Right ventricle myocardium inferior (tissue), 1 donor: ENCODE measurements around the gene MKNK1. TPM values are rescaled to one million over a fixed set of nuclear protein-coding genes. Genes with fewer than 3 reads are reported as not detected.

Source experiments
- ATAC-seq: fragments of 200-7000 bp; cut with Tn5 transposase; one replicate; pipeline ENCODE4 v1.9.1; 2020; ENCODE audit warnings: mild to moderate bottlenecking, moderate library complexity
- DNase-seq: peaks from one replicate; pipeline ENCODE4 v3.0.0; 2021; ENCODE audit errors: missing footprints
- intact Hi-C: fragments of 100-400 bp; cut with DNase I; formaldehyde crosslinking; loops from one replicate; pipeline ENCODE4 v1.11.0; 2022
- total RNA-seq: library from RNA; stranded (reverse); fragmentation: NEBNext Ultra II Directional; extraction: Animal tissue kit (Norgen Biotek cat#: 25700); gene quantifications from one replicate; pipeline ENCODE4 v1.2.1, GENCODE V29; 2021
- donor health status: DM: no; HTN: yes; CAD: no; lungs with severe emphysema.

MKNK1 gene
- total RNA-seq, 1 donor from 2014 or later, result 39.8 TPM

DNA sequence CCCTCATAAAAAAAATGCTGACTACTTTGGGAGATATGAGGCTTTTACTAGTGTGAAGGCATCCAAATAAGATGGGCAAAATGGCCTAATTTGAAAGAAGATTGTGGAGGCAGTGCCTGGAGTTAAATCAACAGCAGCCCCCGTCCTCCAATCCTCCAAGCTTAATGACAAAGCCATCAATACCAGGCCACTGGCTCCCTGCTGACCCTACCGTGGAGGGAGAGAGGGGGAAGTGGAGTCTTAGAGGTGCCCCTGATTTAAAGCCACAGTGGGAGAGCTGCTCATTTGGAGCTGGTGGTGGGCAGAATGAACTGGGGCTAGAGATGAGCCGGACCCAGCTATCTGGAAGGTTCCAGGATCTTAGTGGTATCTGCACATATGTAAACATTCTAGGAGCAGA, 28.3 kb downstream of the MKNK1 start:
- intact Hi-C loops, result no loop called here
- DNase-seq (no peak), ATAC-seq (no peak)

DNA sequence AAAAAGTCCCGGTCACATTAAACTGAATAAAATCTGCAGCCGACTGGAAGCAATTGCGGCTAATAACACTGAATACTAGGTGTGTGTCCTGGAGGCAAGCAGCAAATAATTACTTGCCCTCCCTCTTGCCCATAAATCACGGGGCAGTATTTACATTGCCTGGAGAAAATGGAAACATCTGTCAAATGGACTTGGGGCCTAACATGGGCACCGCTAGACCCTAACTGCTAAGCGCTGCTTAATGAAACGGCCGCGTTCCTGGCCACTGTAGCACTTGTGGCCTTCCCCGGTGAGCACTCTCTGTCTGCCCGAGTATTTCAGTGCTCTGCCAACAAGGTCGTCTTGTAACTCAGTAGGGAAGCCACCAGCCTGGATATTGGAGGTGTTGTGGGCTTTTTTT, 28.8 kb downstream of the MKNK1 start:
- no peak for ATAC-seq

DNA sequence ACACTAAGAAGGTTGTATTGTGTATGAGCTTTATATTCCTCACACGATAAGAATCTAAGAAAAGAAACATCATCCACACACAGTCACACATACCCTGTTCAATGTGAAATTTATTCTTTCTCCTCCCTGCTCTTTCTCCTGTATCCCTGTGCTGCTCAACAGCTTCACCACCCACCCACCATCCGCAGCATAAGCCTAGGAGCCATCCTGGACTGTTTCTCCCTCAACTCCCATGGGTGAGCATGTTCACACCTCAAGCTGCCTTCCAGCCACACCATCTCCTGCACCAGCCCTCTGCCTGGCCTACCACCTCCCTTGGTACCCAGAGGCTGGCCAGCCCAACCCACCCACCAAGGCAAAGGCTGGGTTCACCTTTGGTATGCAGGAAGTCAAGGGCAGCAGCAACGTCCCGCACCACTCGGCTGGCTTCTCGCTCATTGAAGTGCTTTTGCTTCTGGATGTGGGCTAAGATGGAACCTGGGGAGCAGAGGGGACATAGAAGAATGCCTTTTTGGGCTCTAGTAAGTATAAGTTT, 32.3 kb downstream of the MKNK1 start:
- intact Hi-C loops, result no loop called here
- DNase-seq (no peak), ATAC-seq (no peak)

More for the DNA sequence above, 28.8 kb downstream of the MKNK1 start:
- intact Hi-C loops, result no loop called here
- DNase-seq, result no peak

DNA sequence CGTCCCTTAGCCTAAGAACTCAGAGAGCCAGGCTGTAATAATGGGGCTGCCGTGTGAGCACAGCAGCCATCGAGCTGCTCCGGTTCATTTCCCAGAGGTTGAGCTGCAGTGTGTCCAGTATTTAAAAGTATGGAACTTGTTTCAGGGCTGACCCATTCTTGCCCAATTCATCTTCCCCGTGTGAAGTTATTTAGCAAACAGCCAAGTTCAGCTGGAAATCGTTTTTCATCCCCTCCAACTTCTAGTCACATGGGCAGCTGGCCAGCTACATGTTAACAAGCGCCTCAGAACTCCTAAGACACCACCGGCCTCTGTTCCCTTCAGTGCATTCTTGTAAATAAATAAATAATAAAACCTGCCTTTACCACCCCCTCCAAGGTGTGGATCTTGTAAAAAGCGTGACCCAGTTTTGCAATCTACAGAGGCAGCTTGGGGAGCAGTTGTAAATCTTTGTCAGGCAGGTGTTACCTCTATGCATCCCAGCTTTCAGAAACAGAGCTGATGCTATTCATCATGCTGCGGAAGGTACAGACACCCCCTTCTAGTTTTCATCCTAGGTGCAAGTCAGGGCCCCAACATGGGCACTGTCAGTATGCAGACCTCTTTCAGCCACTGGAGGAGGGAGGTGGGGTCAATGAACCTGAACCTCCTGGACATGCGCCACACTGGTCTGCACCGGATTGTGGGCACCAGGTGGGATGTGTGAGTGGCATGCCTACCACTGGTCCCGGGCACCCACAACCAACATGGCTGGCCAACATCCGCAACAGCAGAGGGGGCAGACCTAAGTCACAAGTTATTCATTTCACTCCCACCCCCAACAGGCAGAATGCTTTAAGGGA, 34.0 kb downstream of the MKNK1 start:
- ATAC-seq, result no peak
- intact Hi-C loops, result no loop called here
- DNase-seq, result no peak

DNA sequence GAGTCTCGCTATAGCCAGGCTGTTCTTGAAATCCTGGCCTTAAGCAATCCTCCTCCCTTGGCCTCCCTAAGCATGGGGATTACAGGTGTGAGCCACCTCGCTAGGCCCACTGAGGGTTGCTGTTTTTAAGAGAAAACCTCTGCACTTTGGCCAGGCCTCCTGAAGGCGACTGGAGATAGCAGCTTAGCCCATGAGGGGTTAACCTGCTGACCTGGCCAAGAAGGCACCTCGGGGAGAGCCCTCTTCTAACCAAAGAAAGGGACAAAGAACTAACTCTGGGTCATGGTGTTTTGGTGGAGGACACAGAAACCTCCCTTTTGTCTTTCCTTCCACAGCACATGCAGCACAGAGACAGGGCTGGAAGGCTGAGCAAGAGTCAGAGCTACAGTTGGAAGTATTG, 35.0 kb downstream of the MKNK1 start:
- no peak for DNase-seq
- no peak for ATAC-seq
- intact Hi-C loops, result no loop called here

DNA sequence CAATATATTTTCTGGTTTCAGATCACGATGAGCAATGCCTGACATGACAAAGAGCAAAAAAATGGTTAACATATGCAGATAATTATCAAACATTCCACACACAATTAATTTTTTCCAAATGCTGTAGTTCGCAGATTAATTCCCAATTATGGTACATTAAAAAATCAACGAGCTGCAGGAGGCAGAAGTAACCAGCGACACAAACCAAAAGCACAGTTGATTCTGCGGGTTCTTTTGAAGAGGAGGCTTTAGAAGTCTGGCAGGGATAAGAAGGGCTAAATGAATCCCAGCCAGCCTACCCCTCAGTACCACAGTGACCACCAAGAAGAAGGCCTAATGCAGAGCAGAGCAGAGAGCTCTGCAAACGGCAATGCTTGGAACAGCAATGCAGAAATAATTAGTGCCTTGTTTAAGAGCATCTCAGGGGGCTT, 35.6 kb downstream of the MKNK1 start:
- intact Hi-C loops, result no loop called here
- DNase-seq, result no peak
- no peak for ATAC-seq

DNA sequence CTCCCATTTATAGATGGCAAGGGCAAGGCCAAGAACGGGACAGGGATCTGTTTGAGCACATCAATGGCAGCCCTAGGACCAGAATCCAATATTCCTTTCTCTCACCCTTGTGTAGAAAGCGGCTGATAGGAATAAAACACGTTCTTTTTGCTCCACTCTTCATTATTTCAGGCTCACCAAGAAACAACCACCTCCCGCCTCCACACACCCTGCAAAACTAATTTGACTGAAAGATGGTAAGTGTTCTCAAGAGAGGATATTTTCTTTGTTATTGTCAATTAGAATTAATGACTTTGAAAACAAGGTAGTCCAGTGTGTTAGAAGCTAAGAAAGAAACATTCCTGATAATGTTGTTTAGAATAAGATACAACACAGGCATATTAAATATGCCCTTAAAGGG, 40.7 kb downstream of the MKNK1 start:
- ATAC-seq (no peak), DNase-seq (no peak)
- intact Hi-C loops, result no loop called here

DNA sequence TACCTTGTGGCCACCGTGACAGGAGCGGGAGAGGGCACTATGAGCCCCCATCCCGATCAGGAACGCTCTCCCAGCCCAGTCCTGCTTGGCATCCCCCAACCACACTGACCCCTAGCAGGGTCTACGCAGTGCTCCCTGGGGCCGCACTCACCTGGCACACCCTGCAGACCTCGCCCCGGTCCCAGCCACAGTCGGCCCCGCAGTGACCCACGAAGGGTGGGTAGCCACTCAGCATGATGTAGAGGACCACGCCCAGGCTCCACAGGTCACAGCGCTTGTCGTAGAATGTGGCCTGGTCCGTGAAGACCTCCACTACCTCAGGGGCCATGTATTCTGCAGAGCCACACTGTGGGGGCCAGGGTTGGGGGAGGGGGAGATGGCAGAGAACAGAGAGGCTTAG, 41.6 kb downstream of the MKNK1 start:
- intact Hi-C loops, result no loop called here
- no peak for DNase-seq
- no peak for ATAC-seq

DNA sequence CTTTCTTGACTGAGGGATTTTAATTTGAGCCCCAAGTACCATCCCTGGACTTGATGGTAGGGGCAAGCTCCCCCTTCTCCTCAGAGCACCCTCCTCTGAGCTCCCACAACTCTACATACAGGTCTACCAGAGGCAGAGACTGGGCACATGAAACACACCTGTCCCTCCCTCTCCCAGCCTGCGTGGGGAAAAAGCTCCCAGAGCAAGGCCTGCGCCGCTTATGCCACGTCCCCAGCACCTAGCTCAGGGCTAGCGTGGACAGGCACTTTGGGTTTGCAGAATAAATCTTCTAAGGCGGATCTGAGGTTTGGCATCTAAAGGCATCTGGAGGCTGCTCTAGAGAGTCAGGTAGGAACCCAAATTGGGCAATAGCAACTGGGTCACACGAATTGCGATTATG, 45.1 kb downstream of the MKNK1 start:
- no peak for ATAC-seq
- intact Hi-C loops, result no loop called here
- no peak for DNase-seq

DNA sequence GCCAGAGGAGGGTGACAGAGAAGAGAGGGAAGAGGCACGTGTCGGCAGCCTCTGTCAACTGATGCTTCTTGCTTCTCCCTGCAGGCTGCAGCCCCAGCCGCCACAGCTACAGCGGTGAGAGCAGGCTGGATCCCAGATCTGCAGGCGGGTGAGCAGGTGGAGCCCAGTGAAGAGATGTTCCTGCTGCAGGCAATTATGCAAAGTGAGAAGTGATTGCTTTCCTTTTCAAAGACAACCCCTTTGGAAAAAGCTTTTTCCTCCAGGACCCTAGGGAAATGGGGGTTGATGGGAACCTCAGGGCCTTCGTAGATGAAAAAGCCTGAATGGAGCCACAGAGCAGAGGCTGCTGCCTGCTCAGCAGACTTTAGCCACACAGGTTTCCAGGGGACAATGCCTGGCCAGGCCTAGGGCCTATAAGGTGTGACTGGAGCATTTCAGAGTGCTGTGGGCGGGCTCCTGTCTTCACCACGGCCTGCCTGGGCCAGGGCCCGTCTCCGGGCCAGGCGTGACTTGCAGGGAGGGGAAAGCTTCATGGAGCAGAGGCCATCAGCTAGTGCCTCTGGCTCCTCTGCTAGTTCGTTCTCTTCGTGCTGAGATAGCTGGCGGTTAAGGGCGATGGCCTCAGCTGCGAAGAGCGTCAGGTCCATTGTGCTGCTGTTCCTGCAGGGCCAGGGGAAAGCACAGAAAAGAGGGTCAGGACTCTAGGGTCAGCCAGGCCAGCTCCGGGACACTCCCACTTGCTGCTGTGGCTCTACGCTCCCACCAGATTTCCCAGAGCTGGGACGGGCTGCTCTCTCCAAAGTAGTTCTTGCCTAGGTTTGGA, 45.7 kb downstream of the MKNK1 start:
- no peak for DNase-seq
- intact Hi-C loops, result no loop called here
- ATAC-seq, result no peak

DNA sequence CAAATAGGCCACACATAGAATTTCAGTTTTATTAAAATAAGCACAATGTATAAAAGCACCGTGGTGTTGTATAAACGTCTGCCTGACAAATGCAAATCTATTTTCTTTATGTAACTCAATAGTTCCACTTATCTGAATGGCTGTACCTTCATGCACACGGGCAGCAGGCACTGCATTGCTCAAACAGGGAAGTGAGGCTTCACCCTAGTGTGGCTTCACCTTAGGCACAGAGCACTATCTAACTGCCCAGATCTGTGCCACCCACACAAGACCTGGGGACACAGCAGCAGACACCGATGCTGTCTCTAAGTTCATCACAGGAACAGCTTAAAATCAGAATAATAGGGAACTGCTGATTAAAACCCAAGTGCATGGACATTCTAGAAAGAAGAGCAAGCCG, 46.7 kb downstream of the MKNK1 start:
- no peak for ATAC-seq
- intact Hi-C loops, result no loop called here

DNA sequence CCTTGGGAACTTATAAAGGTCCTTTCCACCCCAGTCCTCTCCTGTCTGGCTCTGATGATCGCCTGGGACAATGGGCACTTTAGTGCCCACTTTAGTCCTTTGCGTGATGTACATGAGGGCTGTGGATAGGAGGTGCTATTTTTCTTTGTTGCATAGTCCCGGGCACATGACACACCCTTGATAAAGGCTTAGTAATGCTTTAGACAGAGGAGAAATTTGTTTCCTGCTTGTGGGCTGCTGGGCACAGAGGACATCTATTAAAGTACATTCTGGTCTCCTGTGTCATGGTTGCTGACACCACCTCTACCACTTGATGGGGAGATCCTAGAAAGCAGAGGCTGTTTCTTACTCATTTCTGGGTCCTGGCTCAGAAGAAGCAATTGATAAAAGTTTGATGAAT, 47.2 kb downstream of the MKNK1 start:
- intact Hi-C loops, result no loop called here
- DNase-seq, result no peak
- ATAC-seq, result no peak

More for the DNA sequence above, 46.7 kb downstream of the MKNK1 start:
- DNase-seq, result no peak

DNA sequence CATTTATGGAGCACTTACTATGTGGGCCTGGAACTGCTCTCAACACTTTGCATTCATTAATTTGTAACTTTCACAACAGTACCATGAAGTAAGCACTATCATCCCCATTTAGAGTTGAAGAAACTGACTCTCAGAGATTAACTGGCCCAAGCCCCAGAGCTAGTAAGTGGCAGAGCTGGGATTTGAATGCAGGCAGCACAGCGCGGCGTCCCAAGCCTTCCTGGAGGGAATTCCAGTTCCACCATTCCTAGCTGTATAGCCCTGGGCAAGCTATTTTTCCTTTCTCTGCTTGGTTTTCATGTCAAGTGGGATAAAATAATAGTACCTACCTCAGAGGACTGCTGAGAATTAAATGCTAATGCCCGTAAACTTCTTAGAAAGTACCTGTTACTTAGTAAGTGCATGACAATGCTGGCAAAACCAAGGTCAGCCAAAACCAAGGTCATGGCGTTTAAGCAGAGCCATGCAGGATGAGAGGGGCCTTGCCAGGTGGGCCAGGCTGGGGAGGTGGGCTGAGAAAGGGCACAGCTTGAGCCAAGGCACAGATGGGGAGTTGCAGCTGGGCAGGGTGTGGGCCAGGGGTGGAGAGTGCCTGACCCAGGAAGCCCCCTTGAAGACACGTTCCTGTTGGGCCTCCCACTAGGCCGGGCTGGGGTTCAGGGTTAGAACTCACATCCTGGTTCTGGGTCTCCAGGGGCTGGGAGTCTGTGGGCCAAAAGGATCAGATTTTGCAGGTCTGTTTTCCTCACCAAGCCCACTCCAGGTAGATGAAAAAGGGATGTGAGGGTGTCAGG, 48.0 kb downstream of the MKNK1 start:
- intact Hi-C loops, result no loop called here
- ATAC-seq, result no peak
- DNase-seq, result no peak

DNA sequence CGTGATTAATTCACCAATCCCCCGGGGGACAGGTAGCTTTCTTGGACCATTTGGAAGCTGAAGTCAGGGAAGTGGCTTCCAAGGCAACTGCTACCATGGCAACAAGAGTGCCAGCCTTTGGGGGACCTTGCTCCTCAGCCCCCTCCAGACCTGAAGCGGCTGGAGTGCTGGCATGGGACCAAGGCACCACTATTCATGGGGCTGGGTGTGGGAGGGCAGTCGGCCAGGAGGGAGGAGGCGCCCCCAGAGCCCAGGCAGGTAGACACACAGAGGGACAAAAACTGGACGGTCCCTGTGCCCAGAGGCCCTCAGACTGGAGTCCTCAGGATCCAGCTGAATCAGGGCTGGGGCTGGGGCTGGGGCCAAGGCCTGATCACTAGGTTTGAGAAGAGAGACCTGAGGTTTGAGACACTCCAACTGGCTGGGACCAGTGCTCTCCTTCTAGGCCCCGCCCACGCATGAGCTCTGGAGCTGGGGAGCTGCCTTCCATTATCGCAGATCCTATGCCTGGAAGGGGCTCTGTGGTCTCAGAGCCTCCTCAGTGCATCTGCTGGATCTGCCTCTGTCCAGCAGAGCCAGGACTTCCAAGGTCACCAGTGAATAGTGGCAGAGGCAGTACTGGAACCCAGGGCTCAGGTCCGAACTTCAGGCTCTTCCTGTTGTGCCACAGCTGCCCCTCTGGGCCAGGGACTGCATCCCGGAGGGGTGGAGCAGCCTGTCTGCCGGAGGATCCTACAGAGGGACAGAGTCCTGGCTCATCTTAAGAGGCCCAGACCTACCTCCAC, 49.3 kb downstream of the MKNK1 start:
- ATAC-seq (no peak), DNase-seq (no peak)
- intact Hi-C loops, result no loop called here

DNA sequence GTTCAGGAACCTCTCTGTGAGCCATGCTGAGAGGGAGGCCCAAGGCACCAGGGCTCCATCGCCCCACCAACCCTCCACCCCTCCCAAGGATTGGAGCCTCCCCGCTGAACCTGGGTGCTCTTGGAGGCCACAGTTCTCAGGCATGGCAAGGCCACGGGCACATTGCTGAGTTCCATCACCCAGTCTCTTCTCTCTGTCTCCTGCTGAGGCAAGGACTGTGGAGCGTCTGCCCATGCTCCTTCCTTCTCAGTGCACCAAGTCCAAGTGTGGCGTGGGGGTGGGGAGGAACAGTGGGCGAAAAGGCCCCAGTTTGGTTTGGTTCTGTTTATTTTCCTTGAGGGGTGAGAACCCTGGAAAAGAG, 49.9 kb downstream of the MKNK1 start:
- ATAC-seq (no peak), DNase-seq (no peak)
- intact Hi-C loops, result no loop called here

DNA sequence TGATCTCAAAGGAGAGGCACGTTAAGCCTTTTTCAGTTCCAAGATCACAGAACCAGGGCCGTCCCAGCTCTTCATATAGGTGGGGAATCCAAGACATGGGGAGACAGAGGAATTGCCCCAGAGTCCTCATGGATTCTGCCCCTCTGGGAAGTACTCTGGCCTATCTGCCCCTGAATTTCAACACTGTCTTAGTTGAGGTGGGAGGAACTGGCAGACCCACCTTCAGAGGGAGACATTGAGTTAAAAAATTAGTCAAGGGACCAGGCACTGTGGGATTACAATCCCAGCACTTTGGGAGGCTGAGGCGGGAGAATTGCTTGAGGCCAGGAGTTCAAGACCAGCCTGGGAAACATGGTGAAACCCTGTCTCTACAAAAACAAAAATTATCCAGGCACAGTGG, 50.6 kb downstream of the MKNK1 start:
- intact Hi-C loops, result no loop called here
- DNase-seq (no peak), ATAC-seq (no peak)

DNA sequence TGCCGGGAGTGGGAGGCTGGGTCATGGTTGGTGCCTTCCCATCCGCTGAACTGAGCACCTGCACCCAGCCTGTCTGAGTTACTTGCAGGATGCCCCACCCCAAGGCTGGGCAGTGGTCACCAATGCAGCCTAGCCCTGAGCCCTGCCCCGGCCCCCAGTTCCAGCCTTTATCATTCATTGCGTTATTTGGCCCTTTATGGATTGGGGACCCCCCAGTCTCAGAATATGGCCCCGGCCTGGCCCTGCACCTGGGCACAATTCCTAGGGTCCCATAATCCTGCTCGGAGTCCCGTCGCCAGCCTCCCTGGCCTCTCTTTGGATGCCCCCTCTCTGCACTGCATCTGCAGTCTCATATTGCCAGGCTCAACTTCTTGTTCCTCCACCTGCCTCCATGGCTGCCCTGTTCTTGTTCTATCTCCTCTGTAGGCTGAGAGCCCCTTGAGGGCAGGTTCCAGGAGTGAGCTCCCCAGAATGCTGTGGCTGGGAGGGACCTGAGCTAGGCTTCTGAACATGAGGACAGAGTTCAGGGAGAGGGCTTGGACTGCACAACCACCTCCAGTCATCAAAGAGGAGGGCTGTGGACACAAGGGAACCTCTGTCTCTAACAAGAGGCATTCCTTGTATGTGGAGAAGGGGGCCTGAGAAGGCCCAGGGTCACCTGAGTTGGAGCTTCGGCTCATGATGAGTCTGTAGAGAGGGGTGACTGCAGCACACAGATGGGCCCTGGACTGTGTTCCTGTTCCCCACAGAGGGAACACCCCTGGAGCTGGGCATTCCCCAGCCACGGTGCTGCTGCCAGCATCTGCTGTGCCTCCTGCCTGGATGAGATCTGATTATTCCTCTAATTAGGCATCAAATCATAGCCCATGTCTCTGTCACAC, 51.5 kb downstream of the MKNK1 start:
- no peak for DNase-seq
- intact Hi-C loops, result no loop called here
- no peak for ATAC-seq
